HepG2 (cell line): Measurements from ENCODE around the gene FAM53B. TPM values are rescaled to one million over a fixed set of nuclear protein-coding genes. Genes with fewer than 3 reads are reported as not detected.

Experiments used
- BRD4 ChIP-seq: sonication (generic); formaldehyde crosslinking; IDR thresholded peaks from 2 replicates; pipeline ENCODE4 v1.4.0; 2020; ENCODE audit warnings: missing genetic modification reagents
- FIP1L1 ChIP-seq: fragments of 200-400 bp; formaldehyde crosslinking; IDR thresholded peaks from 2 replicates; pipeline ENCODE4 v1.6.1; 2018; ENCODE audit warnings: low read depth, mild to moderate bottlenecking, low read length, moderate library complexity, borderline replicate concordance; ENCODE audit not compliant: insufficient read depth
- FOXA3 ChIP-seq: IDR thresholded peaks from 2 replicates; pipeline ENCODE4 v1.6.1; 2016; ENCODE audit warnings: missing genetic modification reagents, missing compliant biosample characterization
- ISX ChIP-seq: sonication (generic); formaldehyde crosslinking; conservative IDR thresholded peaks from 2 replicates; pipeline ENCODE4 v1.5.0; 2020; ENCODE audit warnings: missing genetic modification reagents
- MBNL3 ChIP-seq: fragments of 250-450 bp; sonication (Bioruptor Pico); conservative IDR thresholded peaks from 2 replicates; pipeline ENCODE4 v1.8.0; 2022; ENCODE audit warnings: mild to moderate bottlenecking, inconsistent platforms
- NFKB2 ChIP-seq: sonication (generic); formaldehyde crosslinking; IDR thresholded peaks from 2 replicates; pipeline ENCODE4 v1.4.0; 2020; ENCODE audit warnings: missing genetic modification reagents, borderline replicate concordance
- NFRKB ChIP-seq: fragments of 450-650 bp; IDR thresholded peaks from 2 replicates; pipeline ENCODE4 v1.6.1; 2017
- RORA ChIP-seq: sonication (generic); formaldehyde crosslinking; IDR thresholded peaks from 2 replicates; pipeline ENCODE4 v1.5.0; 2020; ENCODE audit warnings: mild to moderate bottlenecking, missing genetic modification reagents, moderate library complexity
- SP2 ChIP-seq: sonication (generic); formaldehyde crosslinking; IDR thresholded peaks from 2 replicates; pipeline ENCODE4 v1.5.1; 2020; ENCODE audit warnings: mild to moderate bottlenecking, missing genetic modification reagents
- TAF1 ChIP-seq: sonication (generic); formaldehyde crosslinking; IDR thresholded peaks from 2 replicates; pipeline ENCODE4 v1.4.0; 2020; ENCODE audit warnings: missing genetic modification reagents
- ZC3H4 ChIP-seq: sonication (generic); formaldehyde crosslinking; IDR thresholded peaks from 2 replicates; pipeline ENCODE4 v1.4.0; 2020; ENCODE audit warnings: missing genetic modification reagents, borderline replicate concordance
- ZMYM2 ChIP-seq: sonication (generic); formaldehyde crosslinking; IDR thresholded peaks from 2 replicates; pipeline ENCODE4 v1.8.0; 2022; ENCODE audit warnings: mild to moderate bottlenecking, missing genetic modification reagents
- ZNF354B ChIP-seq: sonication (generic); formaldehyde crosslinking; IDR thresholded peaks from 2 replicates; pipeline ENCODE4 v1.8.0; 2022; ENCODE audit warnings: mild to moderate bottlenecking, missing genetic modification reagents
- ZNF468 ChIP-seq: sonication (generic); formaldehyde crosslinking; IDR thresholded peaks from 2 replicates; pipeline ENCODE4 v1.8.0; 2022; ENCODE audit warnings: mild to moderate bottlenecking, moderate library complexity, missing genetic modification reagents
- ZNF543 ChIP-seq: sonication (generic); formaldehyde crosslinking; IDR thresholded peaks from 2 replicates; pipeline ENCODE4 v1.4.0; 2020; ENCODE audit warnings: mild to moderate bottlenecking, missing genetic modification reagents
- ZNF552 ChIP-seq: sonication (generic); formaldehyde crosslinking; IDR thresholded peaks from 2 replicates; pipeline ENCODE4 v1.9.0; 2022; ENCODE audit warnings: missing genetic modification reagents, mild to moderate bottlenecking, borderline replicate concordance
- ZNF670 ChIP-seq: sonication (generic); formaldehyde crosslinking; IDR thresholded peaks from 2 replicates; pipeline ENCODE4 v1.8.0; 2022; ENCODE audit warnings: mild to moderate bottlenecking, missing genetic modification reagents, borderline replicate concordance
- ZNF7 ChIP-seq: IDR thresholded peaks from 2 replicates; pipeline ENCODE4 v1.6.1; 2016; ENCODE audit warnings: missing biosample characterization, missing genetic modification reagents
- ZNF772 ChIP-seq: sonication (generic); formaldehyde crosslinking; IDR thresholded peaks from 2 replicates; pipeline ENCODE4 v1.5.0; 2020; ENCODE audit warnings: mild to moderate bottlenecking, missing genetic modification reagents
- polyA plus RNA-seq, 8 experiments: library from polyadenylated mRNA; depleted of rRNA in 3 of 8; stranded (reverse) in 7 of 8; unstranded in 1 of 8; fragments of >200 nt; fragmentation: Illumina TruSeq in 4 of 8; extraction: Trizol in 4 of 8; gene quantifications; 2 replicates each; pipeline versions ENCODE4 v1.2.1 to v1.2.3, GENCODE V29; 2011 to 2016; ENCODE audit warnings: low read depth in 4 of 8, missing spikeins in 1 of 8, mixed read lengths in 1 of 8; ENCODE audit not compliant: insufficient read depth in 1 of 8
- total RNA-seq, 5 experiments: library from RNA; depleted of rRNA; stranded (reverse); fragments of >200 nt; fragmentation: Illumina TruSeq; extraction: Trizol; gene quantifications; 2 replicates each; pipeline ENCODE4 v1.2.3, GENCODE V29; 2016; ENCODE audit warnings: low read depth in 1 of 5
- TF ChIP-seq, protein P1 (sequence below): sonication (generic); formaldehyde crosslinking; conservative IDR thresholded peaks from 2 replicates; pipeline ENCODE4 v1.8.0; 2022; ENCODE audit warnings: missing genetic modification reagents
- TF ChIP-seq, protein P2 (sequence below): sonication (generic); formaldehyde crosslinking; IDR thresholded peaks from 2 replicates; pipeline ENCODE4 v1.5.0; 2020; ENCODE audit warnings: mild to moderate bottlenecking, missing genetic modification reagents
- TF ChIP-seq, protein P3 (sequence below): sonication (generic); formaldehyde crosslinking; IDR thresholded peaks from 2 replicates; pipeline ENCODE4 v1.5.0; 2020; ENCODE audit warnings: missing genetic modification reagents
- TF ChIP-seq, protein P4 (sequence below): sonication (generic); formaldehyde crosslinking; IDR thresholded peaks from 2 replicates; pipeline ENCODE4 v1.5.1; 2020; ENCODE audit warnings: missing genetic modification reagents, mild to moderate bottlenecking, borderline replicate concordance

FAM53B gene
- total and polyA plus RNA-seq, 2 of the 13 experiments (the other 11 are each of a cell fraction or from before 2014, with no cell fraction given), result 6.4 to 19.3 TPM

DNA sequence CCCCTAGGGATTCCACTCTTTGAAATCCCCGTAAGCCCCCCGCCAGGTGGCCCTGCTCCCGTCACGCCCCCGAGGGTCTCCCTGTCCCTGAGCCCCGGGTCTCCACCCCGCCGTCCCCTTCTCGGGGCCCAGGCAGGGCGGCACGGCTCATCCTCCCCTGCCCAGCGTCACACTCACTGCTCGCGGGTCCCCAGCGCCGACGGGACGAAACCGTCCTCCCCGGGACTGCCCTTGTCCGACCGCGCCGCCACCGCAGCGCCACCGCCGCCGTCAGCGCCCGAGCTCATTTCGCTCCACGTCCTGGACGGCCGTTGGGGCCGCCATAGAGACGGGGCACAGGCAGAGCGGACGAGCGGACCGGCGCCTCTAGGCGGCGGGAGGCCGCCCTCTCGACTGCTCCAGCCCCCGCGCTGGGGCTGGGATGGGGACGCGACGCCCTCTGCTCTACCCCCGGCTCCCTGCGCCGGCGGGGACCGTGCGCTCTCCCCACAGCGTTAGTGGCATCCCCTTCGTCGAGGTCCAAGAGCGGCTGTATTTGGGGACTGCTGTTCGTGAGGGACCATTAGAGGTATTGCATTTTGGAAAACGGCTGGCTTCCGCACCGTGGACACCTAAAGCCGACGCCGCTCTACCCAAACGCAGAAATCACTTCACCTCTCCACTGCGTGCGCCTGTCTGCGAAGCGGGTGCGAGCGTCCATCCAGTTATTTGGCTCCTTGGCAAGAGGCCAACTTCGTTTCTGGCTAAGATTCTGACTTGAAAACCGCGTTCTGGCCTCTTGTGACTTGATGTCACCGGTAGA is 47.6 kb upstream of the FAM53B start, which contains the start of gene EEF1AKMT2 (continued):
- TF ChIP-seq FOXA3 (CRISPR knock-in tag), result peak; percentile 56
- no peak for TF ChIP-seq MBNL3 (CRISPR knock-in tag)
- peak; percentile 92 for TF ChIP-seq ZMYM2 (CRISPR knock-in tag)
- peak; percentile 50 for TF ChIP-seq NFKB2 (CRISPR knock-in tag)
- TF ChIP-seq ZNF543 (CRISPR knock-in tag), result peak; percentile 93
- TF ChIP-seq ZNF7 (CRISPR knock-in tag), result no peak
- TF ChIP-seq, protein P1, sequence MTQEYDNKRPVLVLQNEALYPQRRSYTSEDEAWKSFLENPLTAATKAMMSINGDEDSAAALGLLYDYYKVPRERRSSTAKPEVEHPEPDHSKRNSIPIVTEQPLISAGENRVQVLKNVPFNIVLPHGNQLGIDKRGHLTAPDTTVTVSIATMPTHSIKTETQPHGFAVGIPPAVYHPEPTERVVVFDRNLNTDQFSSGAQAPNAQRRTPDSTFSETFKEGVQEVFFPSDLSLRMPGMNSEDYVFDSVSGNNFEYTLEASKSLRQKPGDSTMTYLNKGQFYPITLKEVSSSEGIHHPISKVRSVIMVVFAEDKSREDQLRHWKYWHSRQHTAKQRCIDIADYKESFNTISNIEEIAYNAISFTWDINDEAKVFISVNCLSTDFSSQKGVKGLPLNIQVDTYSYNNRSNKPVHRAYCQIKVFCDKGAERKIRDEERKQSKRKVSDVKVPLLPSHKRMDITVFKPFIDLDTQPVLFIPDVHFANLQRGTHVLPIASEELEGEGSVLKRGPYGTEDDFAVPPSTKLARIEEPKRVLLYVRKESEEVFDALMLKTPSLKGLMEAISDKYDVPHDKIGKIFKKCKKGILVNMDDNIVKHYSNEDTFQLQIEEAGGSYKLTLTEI, result no peak
- TF ChIP-seq ISX (CRISPR knock-in tag), result no peak; the same call in 1 of the 2 replicates
- TF ChIP-seq ZC3H4, result 0 out of 2 replicates have a peak, but pooled peaks have one; percentile 13
- peak; percentile 96 for TF ChIP-seq ZNF670 (CRISPR knock-in tag)
- TF ChIP-seq, protein P2, sequence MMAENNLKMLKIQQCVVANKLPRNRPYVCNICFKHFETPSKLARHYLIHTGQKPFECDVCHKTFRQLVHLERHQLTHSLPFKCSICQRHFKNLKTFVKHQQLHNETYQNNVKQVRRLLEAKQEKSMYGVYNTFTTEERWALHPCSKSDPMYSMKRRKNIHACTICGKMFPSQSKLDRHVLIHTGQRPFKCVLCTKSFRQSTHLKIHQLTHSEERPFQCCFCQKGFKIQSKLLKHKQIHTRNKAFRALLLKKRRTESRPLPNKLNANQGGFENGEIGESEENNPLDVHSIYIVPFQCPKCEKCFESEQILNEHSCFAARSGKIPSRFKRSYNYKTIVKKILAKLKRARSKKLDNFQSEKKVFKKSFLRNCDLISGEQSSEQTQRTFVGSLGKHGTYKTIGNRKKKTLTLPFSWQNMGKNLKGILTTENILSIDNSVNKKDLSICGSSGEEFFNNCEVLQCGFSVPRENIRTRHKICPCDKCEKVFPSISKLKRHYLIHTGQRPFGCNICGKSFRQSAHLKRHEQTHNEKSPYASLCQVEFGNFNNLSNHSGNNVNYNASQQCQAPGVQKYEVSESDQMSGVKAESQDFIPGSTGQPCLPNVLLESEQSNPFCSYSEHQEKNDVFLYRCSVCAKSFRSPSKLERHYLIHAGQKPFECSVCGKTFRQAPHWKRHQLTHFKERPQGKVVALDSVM (CRISPR knock-in tag), result peak; percentile 75; the same call in 1 of the 2 replicates
- TF ChIP-seq FIP1L1, result no peak
- peak; percentile 96 for TF ChIP-seq BRD4 (CRISPR knock-in tag)
- peak; percentile 96 for TF ChIP-seq ZNF772 (CRISPR knock-in tag)
- 0 out of 2 replicates have a peak, but pooled peaks have one; percentile 53 for TF ChIP-seq ZNF552 (CRISPR knock-in tag)
- TF ChIP-seq NFRKB, result no peak
- TF ChIP-seq SP2 (CRISPR knock-in tag), result no peak
- TF ChIP-seq, protein P3, sequence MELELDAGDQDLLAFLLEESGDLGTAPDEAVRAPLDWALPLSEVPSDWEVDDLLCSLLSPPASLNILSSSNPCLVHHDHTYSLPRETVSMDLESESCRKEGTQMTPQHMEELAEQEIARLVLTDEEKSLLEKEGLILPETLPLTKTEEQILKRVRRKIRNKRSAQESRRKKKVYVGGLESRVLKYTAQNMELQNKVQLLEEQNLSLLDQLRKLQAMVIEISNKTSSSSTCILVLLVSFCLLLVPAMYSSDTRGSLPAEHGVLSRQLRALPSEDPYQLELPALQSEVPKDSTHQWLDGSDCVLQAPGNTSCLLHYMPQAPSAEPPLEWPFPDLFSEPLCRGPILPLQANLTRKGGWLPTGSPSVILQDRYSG (CRISPR knock-in tag), result 0 out of 2 replicates have a peak, but pooled peaks have one; percentile 48
- peak; percentile 100 for TF ChIP-seq TAF1 (CRISPR knock-in tag)
- no peak for TF ChIP-seq ZNF354B (CRISPR knock-in tag)
- TF ChIP-seq RORA (CRISPR knock-in tag), result no peak
- TF ChIP-seq, protein P4, sequence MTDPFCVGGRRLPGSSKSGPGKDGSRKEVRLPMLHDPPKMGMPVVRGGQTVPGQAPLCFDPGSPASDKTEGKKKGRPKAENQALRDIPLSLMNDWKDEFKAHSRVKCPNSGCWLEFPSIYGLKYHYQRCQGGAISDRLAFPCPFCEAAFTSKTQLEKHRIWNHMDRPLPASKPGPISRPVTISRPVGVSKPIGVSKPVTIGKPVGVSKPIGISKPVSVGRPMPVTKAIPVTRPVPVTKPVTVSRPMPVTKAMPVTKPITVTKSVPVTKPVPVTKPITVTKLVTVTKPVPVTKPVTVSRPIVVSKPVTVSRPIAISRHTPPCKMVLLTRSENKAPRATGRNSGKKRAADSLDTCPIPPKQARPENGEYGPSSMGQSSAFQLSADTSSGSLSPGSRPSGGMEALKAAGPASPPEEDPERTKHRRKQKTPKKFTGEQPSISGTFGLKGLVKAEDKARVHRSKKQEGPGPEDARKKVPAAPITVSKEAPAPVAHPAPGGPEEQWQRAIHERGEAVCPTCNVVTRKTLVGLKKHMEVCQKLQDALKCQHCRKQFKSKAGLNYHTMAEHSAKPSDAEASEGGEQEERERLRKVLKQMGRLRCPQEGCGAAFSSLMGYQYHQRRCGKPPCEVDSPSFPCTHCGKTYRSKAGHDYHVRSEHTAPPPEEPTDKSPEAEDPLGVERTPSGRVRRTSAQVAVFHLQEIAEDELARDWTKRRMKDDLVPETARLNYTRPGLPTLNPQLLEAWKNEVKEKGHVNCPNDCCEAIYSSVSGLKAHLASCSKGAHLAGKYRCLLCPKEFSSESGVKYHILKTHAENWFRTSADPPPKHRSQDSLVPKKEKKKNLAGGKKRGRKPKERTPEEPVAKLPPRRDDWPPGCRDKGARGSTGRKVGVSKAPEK (CRISPR knock-in tag), result no peak
- peak; percentile 95; the same call in 1 of the 2 replicates for TF ChIP-seq ZNF468
